H1 (cell line): ENCODE measurements around the gene DHRS7B. TPM values are rescaled to one million over a fixed set of nuclear protein-coding genes. Genes with fewer than 3 reads are reported as not detected.

Experiments
- CTCF ChIA-PET: fragments of 300-600 bp; sonication (Branson Sonifier 250); formaldehyde crosslinking; loops from one replicate; lab custom pipeline; 2021; ENCODE audit not compliant: partially characterized antibody; lab: Charles Lee
- POLR2A ChIA-PET: fragments of 300-600 bp; sonication (Branson Sonifier 250); formaldehyde crosslinking; loops from one replicate; lab custom pipeline; 2021; ENCODE audit warnings: inconsistent platforms; ENCODE audit not compliant: partially characterized antibody; lab: Charles Lee
- DNase-seq, 2 experiments: peaks; one replicate each; pipeline versions ENCODE4 v3.0.0 to v3.0.0-alpha.2; 2010 to 2022; ENCODE audit warnings: low spot score in 2 of 2, low read depth in 1 of 2, mixed read lengths in 1 of 2
- FAIRE-seq: peaks from 2 replicates; lab custom pipeline; 2011; peaks lifted over from hg19 to GRCh38; lab: Jason Lieb, UNC
- H2AFZ ChIP-seq: 2 replicates; pipeline ENCODE4 v1.8.1; 2012; ENCODE audit warnings: low read length, inconsistent platforms
- H2AK5ac ChIP-seq: 2 replicates; pipeline ENCODE4 v1.6.1; 2013; ENCODE audit warnings: low read depth, low read length
- H2BK120ac ChIP-seq: replicated peaks from 2 replicates; pipeline ENCODE3; 2013; ENCODE audit warnings: low read depth, low read length, inconsistent platforms
- H2BK12ac ChIP-seq: 2 replicates; pipeline ENCODE4 v1.6.1; 2013; ENCODE audit warnings: low read depth, low read length
- H2BK15ac ChIP-seq: 2 replicates; pipeline ENCODE4 v1.6.1; 2013; ENCODE audit warnings: low read length
- H2BK20ac ChIP-seq: 2 replicates; pipeline ENCODE4 v1.6.1; 2013; ENCODE audit warnings: low read length
- H2BK5ac ChIP-seq: 2 replicates; pipeline ENCODE4 v1.6.1; 2013; ENCODE audit warnings: low read depth, low read length
- H3K14ac ChIP-seq: 2 replicates; pipeline ENCODE4 v1.6.1; 2013; ENCODE audit warnings: inconsistent platforms; ENCODE audit not compliant: insufficient read length
- H3K18ac ChIP-seq: 2 replicates; pipeline ENCODE4 v1.6.1; 2013; ENCODE audit warnings: low read length; ENCODE audit errors: extremely low read depth
- H3K23ac ChIP-seq: 2 replicates; pipeline ENCODE4 v1.6.1; 2013; ENCODE audit warnings: inconsistent platforms; ENCODE audit not compliant: insufficient read length
- H3K23me2 ChIP-seq: 2 replicates; pipeline ENCODE4 v1.6.1; 2013; ENCODE audit warnings: low read depth, low read length
- H3K27ac ChIP-seq: 2 replicates; pipeline ENCODE4 v1.6.1; 2011; ENCODE audit warnings: low read depth, low read length, inconsistent platforms
- H3K27me3 ChIP-seq, 4 experiments: replicated peaks in 1 of 4; 1 replicate in 1 of 4; 2 replicates in 3 of 4; pipeline versions ENCODE4 v1.6.1 to v1.8.1; 2011 to 2013; ENCODE audit warnings: low read length in 3 of 4, mild to moderate bottlenecking in 3 of 4, inconsistent platforms in 2 of 4, mixed read lengths in 2 of 4, moderate library complexity in 1 of 4; ENCODE audit not compliant: control insufficient read depth in 3 of 4, insufficient read depth in 3 of 4; ENCODE audit errors: extremely low read depth in 1 of 4
- H3K36me3 ChIP-seq, 4 experiments: 2 replicates each; pipeline versions ENCODE4 v1.6.1 to v1.8.1; 2011 to 2013; ENCODE audit warnings: mild to moderate bottlenecking in 4 of 4, low read length in 3 of 4, moderate library complexity in 2 of 4, control low read depth in 1 of 4, inconsistent platforms in 1 of 4; ENCODE audit not compliant: insufficient read depth in 4 of 4, control insufficient read depth in 2 of 4
- H3K4ac ChIP-seq: replicated peaks from 2 replicates; pipeline ENCODE3; 2013; ENCODE audit warnings: low read length, low read depth, mixed read lengths, inconsistent platforms; ENCODE audit not compliant: insufficient read length
- H3K4me1 ChIP-seq, 4 experiments: replicated peaks in 1 of 4; 1 replicate in 1 of 4; 2 replicates in 3 of 4; pipeline versions ENCODE4 v1.6.1 to v1.8.1; 2011 to 2013; ENCODE audit warnings: low read length in 3 of 4, inconsistent platforms in 2 of 4, mixed read lengths in 1 of 4; ENCODE audit not compliant: insufficient read depth in 4 of 4, control insufficient read depth in 3 of 4
- H3K4me2 ChIP-seq, 2 experiments: 2 replicates each; pipeline versions ENCODE4 v1.6.1 to v1.8.1; 2011 to 2013; ENCODE audit warnings: low read depth in 2 of 2, low read length in 2 of 2, control low read depth in 1 of 2, inconsistent platforms in 1 of 2, mild to moderate bottlenecking in 1 of 2; ENCODE audit not compliant: insufficient read depth in 1 of 2
- H3K4me3 ChIP-seq, 4 experiments: fragments of 200-600, 300-600 bp in 1 of 4; sonication (generic), shearing (Covaris generic), sonication (Bioruptor Twin) in 1 of 4; 2 replicates each; pipeline versions ENCODE4 v1.5.1 to v1.8.1; 2011 to 2016; ENCODE audit warnings: low read length in 4 of 4, low read depth in 3 of 4, control low read depth in 2 of 4, inconsistent platforms in 2 of 4, mild to moderate bottlenecking in 2 of 4, mixed read lengths in 1 of 4, moderate library complexity in 1 of 4; ENCODE audit not compliant: insufficient read depth in 2 of 4; ENCODE audit errors: extremely low read depth in 1 of 4
- H3K56ac ChIP-seq: replicated peaks from 2 replicates; pipeline ENCODE3; 2013; ENCODE audit warnings: low read depth, mild to moderate bottlenecking, mixed read lengths, low read length, inconsistent platforms; ENCODE audit not compliant: insufficient read length
- H3K79me1 ChIP-seq: 2 replicates; pipeline ENCODE4 v1.6.1; 2013; ENCODE audit warnings: low read depth, low read length, control low read depth
- H3K79me2 ChIP-seq, 2 experiments: 2 replicates each; pipeline versions ENCODE4 v1.6.1 to v1.8.1; 2012 to 2013; ENCODE audit warnings: low read length in 2 of 2, mild to moderate bottlenecking in 2 of 2, inconsistent platforms in 1 of 2; ENCODE audit not compliant: insufficient read depth in 2 of 2, control insufficient read depth in 1 of 2
- H3K9ac ChIP-seq, 4 experiments: replicated peaks in 1 of 4; 1 replicate in 1 of 4; 2 replicates in 3 of 4; pipeline versions ENCODE4 v1.6.1 to v1.8.1; 2011 to 2013; ENCODE audit warnings: low read depth in 3 of 4, low read length in 3 of 4, control low read depth in 2 of 4, mild to moderate bottlenecking in 2 of 4, moderate library complexity in 2 of 4, inconsistent platforms in 1 of 4; ENCODE audit errors: extremely low read depth in 1 of 4
- H3K9me3 ChIP-seq, 2 experiments: 2 replicates each; pipeline versions ENCODE4 v1.6.1 to v1.8.1; 2012 to 2013; ENCODE audit warnings: mild to moderate bottlenecking in 2 of 2, moderate library complexity in 2 of 2, control low read depth in 1 of 2, inconsistent platforms in 1 of 2, low read depth in 1 of 2, low read length in 1 of 2, mixed read lengths in 1 of 2; ENCODE audit not compliant: insufficient read depth in 2 of 2
- H4K20me1 ChIP-seq, 2 experiments: replicated peaks in 1 of 2; 2 replicates each; pipeline versions ENCODE3 to v1.8.1; 2011 to 2013; ENCODE audit warnings: inconsistent platforms in 2 of 2, low read length in 2 of 2, mild to moderate bottlenecking in 1 of 2; ENCODE audit not compliant: insufficient read depth in 2 of 2, control insufficient read depth in 1 of 2
- H4K5ac ChIP-seq: 2 replicates; pipeline ENCODE4 v1.6.1; 2013; ENCODE audit warnings: low read length, low read depth, mixed read lengths, inconsistent platforms; ENCODE audit not compliant: insufficient read length
- H4K8ac ChIP-seq: 2 replicates; pipeline ENCODE4 v1.8.0; 2013; ENCODE audit warnings: mild to moderate bottlenecking, moderate library complexity, low read length, inconsistent platforms; ENCODE audit not compliant: insufficient read depth; ENCODE audit errors: extremely low read depth
- H4K91ac ChIP-seq: replicated peaks from 2 replicates; pipeline ENCODE3; 2013; ENCODE audit warnings: low read length, mixed read lengths, inconsistent platforms; ENCODE audit not compliant: insufficient read length
- BACH1 ChIP-seq: IDR thresholded peaks from 2 replicates; pipeline ENCODE4 v1.6.1; 2012; ENCODE audit warnings: low read length, improper control_type of control experiment
- BCL11A ChIP-seq, 2 experiments: IDR thresholded peaks; one replicate each; pipeline ENCODE4 v1.6.1; 2011; ENCODE audit warnings: low read depth in 2 of 2, low read length in 2 of 2, mild to moderate bottlenecking in 2 of 2
- CEBPB ChIP-seq: IDR thresholded peaks from 2 replicates; pipeline ENCODE4 v1.6.1; 2012; ENCODE audit warnings: low read depth, low read length
- CHD2 ChIP-seq: IDR thresholded peaks from 2 replicates; pipeline ENCODE4 v1.6.1; 2012; ENCODE audit warnings: low read length, improper control_type of control experiment
- EP300 ChIP-seq, 2 experiments: IDR thresholded peaks; 1 replicate in 1 of 2; 2 replicates in 1 of 2; pipeline ENCODE4 v1.6.1; 2011 to 2012; ENCODE audit warnings: low read depth in 2 of 2, low read length in 2 of 2, mild to moderate bottlenecking in 2 of 2, borderline replicate concordance in 1 of 2, inconsistent platforms in 1 of 2, moderate library complexity in 1 of 2
- FOSL1 ChIP-seq: IDR thresholded peaks from 2 replicates; pipeline ENCODE4 v1.6.1; 2011; ENCODE audit warnings: mild to moderate bottlenecking, low read depth, low read length, moderate library complexity; ENCODE audit not compliant: insufficient read depth
- GTF2F1 ChIP-seq: IDR thresholded peaks from 2 replicates; pipeline ENCODE4 v1.6.1; 2012; ENCODE audit warnings: low read depth, low read length, improper control_type of control experiment, borderline replicate concordance
- KDM4A ChIP-seq: IDR thresholded peaks from one replicate; pipeline ENCODE4 v1.7.1; 2012; ENCODE audit warnings: low read depth, mild to moderate bottlenecking, moderate library complexity, low read length, inconsistent platforms; ENCODE audit not compliant: severe bottlenecking
- MAFK ChIP-seq: IDR thresholded peaks from 2 replicates; pipeline ENCODE4 v1.6.1; 2012; ENCODE audit warnings: low read depth, mild to moderate bottlenecking, improper control_type of control experiment, low read length
- NRF1 ChIP-seq: IDR thresholded peaks from 2 replicates; pipeline ENCODE4 v1.6.1; 2011; ENCODE audit warnings: mild to moderate bottlenecking, low read depth, low read length, improper control_type of control experiment
- POLR2A ChIP-seq, 2 experiments: IDR thresholded peaks; 1 replicate in 1 of 2; 2 replicates in 1 of 2; pipeline ENCODE4 v1.6.1; 2011; ENCODE audit warnings: low read depth in 2 of 2, low read length in 2 of 2, mild to moderate bottlenecking in 2 of 2; ENCODE audit errors: control extremely low read depth in 1 of 2
- RBBP5 ChIP-seq: IDR thresholded peaks from 2 replicates; pipeline ENCODE4 v1.7.1; 2012; ENCODE audit warnings: low read depth, mild to moderate bottlenecking, inconsistent platforms, low read length, moderate library complexity, borderline replicate concordance
- SP2 ChIP-seq: IDR thresholded peaks from 2 replicates; pipeline ENCODE4 v1.6.1; 2012; ENCODE audit warnings: mild to moderate bottlenecking, low read length, inconsistent platforms
- SP4 ChIP-seq: IDR thresholded peaks from 2 replicates; pipeline ENCODE4 v1.6.1; 2012; ENCODE audit warnings: low read length, inconsistent platforms
- SUZ12 ChIP-seq: fragments of 200-600 bp; sonication (generic); IDR thresholded peaks from 2 replicates; pipeline ENCODE4 v1.6.1; 2012; ENCODE audit warnings: mild to moderate bottlenecking, inconsistent platforms, low read length, moderate library complexity, mixed read lengths
- TAF7 ChIP-seq: optimal IDR thresholded peaks from 2 replicates; pipeline ENCODE3; 2011; ENCODE audit warnings: low read depth, mild to moderate bottlenecking, inconsistent platforms, low read length, moderate library complexity, borderline replicate concordance
- WGBS, 2 experiments: shearing (Covaris generic) in 1 of 2; methylation state at CpG; one replicate each; pipeline versions ENCODE4 v1.1.6 to v1.1.7; 2013 to 2015; ENCODE audit warnings: low lambda C conversion rate in 2 of 2, mixed read lengths in 2 of 2, inconsistent platforms in 1 of 2, low coverage in 1 of 2, missing lambda C conversion rate in 1 of 2; ENCODE audit not compliant: insufficient replicate concordance in 2 of 2, insufficient coverage in 1 of 2, insufficient read length in 1 of 2; ENCODE audit errors: extremely low coverage in 1 of 2, missing lambda C conversion rate in 1 of 2; 5-methylcytosine and 5-hydroxymethylcytosine counted together
- polyA plus RNA-seq, 7 experiments: library from polyadenylated mRNA; depleted of rRNA in 3 of 7; stranded (reverse) in 5 of 7; unstranded in 2 of 7; fragments of >200 nt in 5 of 7; fragments of 200-250 nt in 2 of 7; gene quantifications; 1 replicate in 5 of 7; 2 replicates in 1 of 7; 4 replicates in 1 of 7; pipeline versions ENCODE4 v1.2.1 to v1.2.3, GENCODE V29; 2011 to 2013; ENCODE audit warnings: missing spikeins in 2 of 7, mixed read lengths in 2 of 7
- total RNA-seq: library from RNA; stranded (reverse); fragmentation: NEBNext Ultra II Directional; extraction: Animal tissue kit (Norgen Biotek cat#: 25700); gene quantifications from 2 replicates; pipeline ENCODE4 v1.2.1, GENCODE V29; 2021

The DHRS7B gene
- total and polyA plus RNA-seq, 2 of the 8 experiments (the other 6 are each of a cell fraction or from before 2014, with no cell fraction given), result 11.0 to 27.9 TPM

DNA sequence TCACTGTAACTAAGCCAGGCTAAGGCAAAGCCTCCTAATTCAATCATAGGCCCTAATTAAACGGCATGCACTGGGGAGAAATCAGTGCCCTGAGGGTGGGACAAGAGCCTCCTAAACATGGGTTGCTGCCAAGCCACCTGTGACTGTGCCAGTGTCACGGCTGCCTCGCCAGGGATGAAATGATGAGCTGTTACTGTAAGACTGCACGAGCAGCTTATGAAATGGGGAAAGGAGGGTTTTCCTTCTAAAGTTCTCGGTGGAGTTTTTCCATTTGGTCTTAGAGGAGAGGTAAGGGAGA lies 74.5 kb downstream of the DHRS7B start:
- Histone ChIP-seq H2BK5ac (no peak overlapping the region), H2BK20ac (no peak overlapping the region), H3K79me2 (peaks cover 5 to 78% of the 10 kb centered on the region in 2 experiments; a peak in 3 of 4 replicates), H3K4ac (no peak overlapping the region), H3K23ac (no peak overlapping the region), H3K27ac (no peak overlapping the region), H3K18ac (no peak overlapping the region), H2BK12ac (no peak overlapping the region), H3K4me3 (no peak overlapping the region), H3K4me2 (peak overlapping the region in 1 of 2 experiments; percentile 66; a peak in 1 of 4 replicates), H4K5ac (no peak overlapping the region), H3K27me3 (no peaks in the 10 kb centered on the region; a peak in 1 of 7 replicates), H3K9ac (no peak overlapping the region), H3K79me1 (peaks cover 27% of the 10 kb centered on the region), H3K56ac (no peak overlapping the region), H2BK15ac (no peak overlapping the region), H3K23me2 (no peaks in the 10 kb centered on the region; the same call in 1 of the 2 replicates), H4K8ac (no peak overlapping the region), H3K4me1 (peaks cover 16 to 31% (median 24%) of the 10 kb centered on the region in 4 experiments), H4K91ac (no peak overlapping the region), H4K20me1 (peaks cover 31 to 63% of the 10 kb centered on the region in 2 experiments), H2AFZ (no peak overlapping the region), H3K36me3 (peaks cover 6 to 20% (median 11%) of the 10 kb centered on the region in 4 experiments; a peak in 7 of 8 replicates), H3K14ac (no peak overlapping the region), H2AK5ac (no peak overlapping the region), H2BK120ac (no peak overlapping the region), H3K9me3 (no peaks in the 10 kb centered on the region)
- POLR2A ChIA-PET, result interaction anchor here (0.7 to 4.0 kb wide), 5 partner anchors 10 to 84 kb away, joined by 3 to 42 read pairs (median 4); partner anchors contain the start of gene TMEM11
- FAIRE-seq (no peak), DNase-seq (no peak)
- CTCF ChIA-PET, result interaction anchor here (0.6 to 3.6 kb wide), 5 partner anchors 10 to 82 kb away, joined by 3 to 18 read pairs (median 6); no protein-coding TSS in a partner anchor
- WGBS, 2 experiments, result 85% methylated on average over 4 of the region's 5 CpGs; no CpG with 5 or more reads in 1 of the 2 experiments
- TF ChIP-seq RBBP5 (no peak), MAFK (no peak), SP2 (no peak), KDM4A (no peak), POLR2A (IDR thresholded peaks at IDR 0.05; ENCODE audit: control extremely low read depth in 1 of 2, low read depth in 2 of 2, low read length in 2 of 2) (no peak), BCL11A (IDR thresholded peaks at IDR 0.05; ENCODE audit: low read depth in 2 of 2, low read length in 2 of 2) (no peak), NRF1 (no peak), SUZ12 (no peak), TAF7 (no peak), SP4 (no peak), BACH1 (no peak), CHD2 (no peak), FOSL1 (no peak), CEBPB (no peak), EP300 (IDR thresholded peaks at IDR 0.05; ENCODE audit: borderline replicate concordance in 1 of 2, low read depth in 2 of 2, low read length in 2 of 2) (no peak), GTF2F1 (no peak)
